Daoy (cell line): ENCODE data around the gene PHLPP2. TPM values are rescaled to one million over a fixed set of nuclear protein-coding genes. Genes with fewer than 3 reads are reported as not detected.
"Not testable (repeated sequence)": the region's sequence is repeated elsewhere in the genome, so short reads cannot be mapped to it uniquely, and the experiment has no call there.

Experiments
- DNase-seq: peaks from one replicate; pipeline ENCODE4 v3.0.0-alpha.2; 2015; ENCODE audit warnings: low read depth
- total RNA-seq: library from RNA; depleted of rRNA; stranded (reverse); fragments of >200 nt; shearing (Covaris generic); gene quantifications from 2 replicates; pipeline ENCODE4 v1.2.3, GENCODE V29; 2014

The PHLPP2 gene
- total RNA-seq, 1 experiment from 2014 or later = 2.3 TPM

- no peak for DNase-seq
Observed at GRCh38 chr16:71721066-71721740, 3.3 kb downstream of the PHLPP2 start.

- no peak for DNase-seq
Observed at GRCh38 chr16:71712501-71712900, 12.0 kb downstream of the PHLPP2 start.

GRCh38 chr16:71711789-71712188 is 12.7 kb downstream of the PHLPP2 start:
- DNase-seq = no peak

- DNase-seq = peak; percentile 6
Observed at GRCh38 chr16:71709229-71709781, 15.2 kb downstream of the PHLPP2 start.

GRCh38 chr16:71708696-71709095 is 15.8 kb downstream of the PHLPP2 start:
- DNase-seq = no peak

- DNase-seq = no peak
Observed at GRCh38 chr16:71707199-71707598, 17.3 kb downstream of the PHLPP2 start.

GRCh38 chr16:71706046-71706445 is 18.5 kb downstream of the PHLPP2 start:
- DNase-seq = no peak

DNA sequence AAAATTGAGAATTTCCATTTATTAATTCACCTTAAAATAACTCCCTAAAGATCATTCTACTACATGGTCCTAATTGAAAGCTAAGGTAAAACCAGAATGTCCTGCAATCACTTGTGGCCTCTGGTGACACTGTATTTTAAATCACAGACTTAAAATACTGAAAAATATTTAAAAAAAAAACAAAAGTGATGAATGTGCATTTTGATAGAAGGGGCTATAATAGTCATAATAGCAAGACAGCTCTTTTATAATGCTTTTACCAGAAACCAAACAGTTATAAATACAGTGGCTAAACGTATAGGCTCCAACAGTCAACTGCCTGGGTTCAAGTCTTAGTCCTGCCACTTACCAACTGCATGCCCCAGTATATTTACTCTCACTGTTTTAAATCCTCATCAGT is 21.2 kb downstream of the PHLPP2 start:
- DNase-seq = no peak

DNA sequence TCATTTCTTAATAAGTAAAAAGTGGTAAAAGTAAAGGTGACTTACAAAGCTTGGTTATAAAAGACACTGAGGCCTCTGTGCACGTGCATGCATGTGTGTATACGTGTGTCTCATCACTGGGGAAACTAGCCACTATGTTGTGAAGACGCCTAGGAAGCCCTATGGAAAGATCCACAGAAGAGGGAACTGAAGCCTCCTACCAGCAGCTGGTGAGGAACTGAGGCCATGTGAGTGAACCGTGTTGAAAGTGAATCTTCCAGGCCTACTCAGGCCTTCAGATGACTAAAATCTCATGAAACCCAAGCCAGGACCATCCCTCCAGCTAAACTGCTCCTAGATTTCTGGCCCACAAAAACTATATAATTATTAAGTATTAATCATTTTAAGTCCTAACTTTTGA is 23.7 kb downstream of the PHLPP2 start:
- DNase-seq = no peak

DNA sequence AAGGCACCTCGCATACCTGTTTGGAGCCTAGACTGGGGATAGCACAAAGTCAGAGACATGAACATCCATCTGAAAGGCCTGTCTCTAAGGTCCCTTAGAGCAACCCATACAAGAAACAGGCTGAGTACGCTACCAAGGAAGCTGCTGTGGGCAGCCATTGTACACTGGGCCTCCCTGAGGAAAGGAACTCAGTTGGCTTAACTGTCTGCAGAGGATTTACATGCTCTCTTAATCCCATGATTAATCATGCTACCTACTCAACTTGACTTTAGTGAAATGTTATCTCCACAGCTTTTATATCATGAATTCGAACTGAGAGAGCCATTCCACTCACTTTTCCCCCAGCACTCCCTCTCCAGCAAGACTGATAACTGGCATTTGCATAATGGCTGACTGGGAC is 26.0 kb downstream of the PHLPP2 start:
- DNase-seq = no peak

GRCh38 chr16:71693164-71693563 is 31.3 kb downstream of the PHLPP2 start:
- no peak for DNase-seq

- no peak for DNase-seq
Observed at GRCh38 chr16:71689901-71690300, 34.6 kb downstream of the PHLPP2 start.

DNA sequence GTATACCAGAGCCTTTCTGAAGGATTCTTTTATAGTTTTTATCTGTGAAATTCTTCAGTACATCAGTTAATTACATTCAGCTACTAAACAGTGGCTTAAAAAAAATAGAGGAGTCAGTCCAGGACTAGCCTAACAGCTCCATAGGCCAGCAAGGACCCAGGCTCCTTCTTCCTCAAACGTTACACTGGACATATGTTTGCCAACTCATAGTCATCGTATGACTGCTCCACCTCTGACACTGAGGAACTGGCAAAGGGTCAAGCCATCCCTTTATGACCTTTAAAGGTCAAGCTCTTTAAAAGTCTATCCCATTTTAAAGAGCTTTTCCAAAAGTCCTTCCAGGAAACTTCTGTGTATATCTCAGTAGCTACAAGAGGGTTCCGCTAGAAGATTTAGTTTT is 36.6 kb downstream of the PHLPP2 start:
- DNase-seq = no peak

DNA sequence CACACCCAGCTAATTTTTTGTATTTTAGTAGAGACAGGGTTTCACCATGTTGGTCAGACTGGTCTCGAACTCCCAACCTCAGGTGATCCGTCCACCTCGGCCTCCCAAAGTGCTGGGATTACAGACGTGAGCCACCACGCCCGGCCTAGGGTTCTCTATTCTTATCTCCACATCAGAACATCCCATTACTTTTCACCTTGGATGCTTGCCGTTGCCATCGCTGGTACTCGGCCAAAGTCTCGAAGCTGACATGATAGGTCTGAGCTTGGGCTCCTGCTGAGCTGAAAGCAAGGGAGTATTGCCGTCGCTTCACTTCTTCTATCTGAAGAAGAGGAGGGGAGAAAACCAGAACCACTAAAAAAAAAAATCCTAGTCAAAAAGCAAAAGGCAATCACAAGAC is 40.2 kb downstream of the PHLPP2 start:
- not testable (repeated sequence) for DNase-seq

DNA sequence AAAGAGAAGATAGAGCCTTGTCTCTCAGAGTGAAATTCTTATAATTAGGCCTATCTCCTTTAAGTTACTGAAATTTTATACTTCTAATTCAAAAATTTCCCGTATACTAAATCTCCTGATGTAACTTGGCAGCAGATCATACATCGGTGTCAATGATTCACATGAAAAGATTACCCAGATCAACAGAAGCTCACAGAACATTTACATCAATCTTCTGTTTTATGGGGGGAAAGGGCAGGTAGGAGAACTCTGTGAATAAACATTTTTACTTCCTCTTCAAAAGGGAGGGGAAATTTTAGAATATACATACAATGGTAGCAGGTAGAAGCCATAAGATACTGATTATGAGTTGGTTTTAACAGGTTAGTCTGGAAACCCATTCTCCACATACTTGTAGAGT is 43.1 kb downstream of the PHLPP2 start:
- DNase-seq = no peak

- DNase-seq = no peak
Observed at GRCh38 chr16:71676236-71676635, 48.3 kb downstream of the PHLPP2 start.

DNA sequence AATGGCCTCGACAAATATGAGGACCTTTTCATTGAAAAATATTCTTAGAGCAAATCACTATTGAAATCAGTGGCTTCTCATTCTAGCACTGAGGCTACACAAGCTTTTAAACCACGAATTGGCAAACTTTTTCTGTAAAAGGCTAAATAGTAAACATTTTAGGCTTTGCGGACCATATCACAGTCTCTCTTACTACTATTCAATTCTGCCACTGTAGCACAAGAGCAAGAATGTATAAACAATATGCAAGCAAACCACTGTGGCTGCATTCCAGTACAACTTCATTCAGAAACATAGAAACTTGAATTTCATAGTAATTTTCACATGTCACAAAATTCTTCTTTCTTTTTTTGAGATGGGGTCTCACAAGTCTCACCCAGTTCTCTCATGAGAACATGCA is 49.1 kb downstream of the PHLPP2 start:
- no peak for DNase-seq

GRCh38 chr16:71674229-71674628 is 50.3 kb downstream of the PHLPP2 start:
- no peak for DNase-seq

DNA sequence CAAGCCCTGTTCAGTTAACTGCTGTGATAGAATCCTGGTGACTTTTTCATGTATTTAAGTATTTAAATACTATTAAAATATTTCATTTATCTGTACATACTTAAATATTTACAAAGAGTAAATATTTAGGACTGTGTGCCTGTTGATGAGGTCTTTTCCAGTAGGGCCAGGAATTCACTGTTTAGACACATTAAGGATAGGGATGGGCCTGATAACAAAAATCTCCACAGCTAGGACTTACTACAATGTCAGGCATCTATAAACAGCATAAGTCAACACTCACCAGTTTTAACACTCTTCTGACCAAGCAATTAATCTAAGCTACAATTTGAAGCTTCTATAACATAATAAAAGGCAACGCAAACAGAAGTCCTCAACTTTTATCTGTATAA is 50.9 kb downstream of the PHLPP2 start:
- no peak for DNase-seq

- DNase-seq = no peak
Observed at GRCh38 chr16:71672803-71673581, 51.5 kb downstream of the PHLPP2 start.

DNA sequence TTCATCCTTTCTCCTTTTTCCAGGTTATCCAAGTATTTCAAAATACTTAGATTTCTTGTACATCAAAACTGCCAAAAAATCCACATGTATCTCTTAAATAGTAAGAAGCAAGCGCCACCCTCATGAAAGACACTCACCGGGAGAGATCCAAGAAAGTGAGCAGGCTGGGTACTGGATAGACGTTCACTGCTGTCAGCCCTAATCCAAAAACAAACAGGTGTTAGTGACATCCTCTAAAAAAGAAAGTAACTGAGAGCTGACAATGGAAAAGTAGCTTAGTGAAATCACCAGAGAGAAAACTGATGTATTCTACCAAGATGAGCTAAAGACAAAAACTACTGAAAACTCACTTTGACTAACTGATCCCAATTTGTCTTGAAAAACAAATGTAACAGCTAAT is 52.4 kb downstream of the PHLPP2 start:
- DNase-seq = no peak

DNA sequence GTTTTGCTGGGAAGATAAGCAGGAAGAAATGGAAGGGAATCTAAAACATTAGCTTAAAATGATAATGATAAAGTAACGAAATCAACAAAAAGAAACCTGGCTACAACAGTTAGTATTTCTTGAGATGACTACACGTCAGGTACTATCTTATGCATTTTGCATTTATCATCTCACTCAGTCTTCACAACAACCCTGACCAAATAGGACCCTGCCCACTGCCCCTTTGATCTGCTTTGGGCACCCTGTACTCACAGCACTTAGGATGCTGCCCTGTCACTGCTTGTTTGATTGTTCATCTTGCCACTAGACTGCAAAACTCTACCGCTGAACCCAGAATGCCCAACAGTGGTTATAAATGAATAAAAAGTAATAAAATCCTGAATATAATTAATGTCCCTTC is 53.3 kb downstream of the PHLPP2 start:
- no peak for DNase-seq

DNA sequence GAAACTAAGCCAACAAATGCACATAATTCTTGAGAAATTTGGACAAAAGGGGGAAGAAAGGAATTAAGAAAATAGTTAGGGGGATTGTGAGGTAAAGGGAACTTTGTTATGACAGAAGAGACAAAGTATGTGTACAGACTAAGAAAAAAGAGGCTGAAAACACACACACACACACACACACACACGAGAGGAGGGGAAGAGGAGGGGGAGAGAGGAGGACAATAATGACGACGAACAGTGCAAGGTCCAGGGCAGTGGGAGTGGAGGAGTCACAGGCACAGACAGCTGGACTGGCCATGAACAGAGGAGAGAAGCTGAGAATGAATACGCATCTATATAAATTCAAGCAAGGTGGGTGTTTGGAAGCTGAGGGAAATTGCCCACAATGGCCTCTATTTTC is 54.0 kb downstream of the PHLPP2 start:
- DNase-seq = no peak
